Adrenal gland (tissue), 12 donors: ENCODE data around the gene PRKCH. TPM values are rescaled to one million over a fixed set of nuclear protein-coding genes. Genes with fewer than 3 reads are reported as not detected.

ENCODE experiments used
- DNase-seq, 7 donors: peaks; one replicate each; pipeline ENCODE4 v3.0.0-alpha.2; 2019 to 2020
- H3K27ac ChIP-seq, 5 donors: fragments of 200-600 bp; sonication (generic) in 4 of 5; 1 replicate in 3 of 5; 2 replicates in 2 of 5; pipeline versions ENCODE4 v1.5.1 to v1.8.0; 2016 to 2020; ENCODE audit warnings: mild to moderate bottlenecking in 1 of 5
- H3K27me3 ChIP-seq: fragments of 200-600 bp; 2 replicates; pipeline ENCODE4 v1.8.0; 2021
- H3K36me3 ChIP-seq, 2 donors: fragments of 200-600 bp; replicated peaks in 1 of 2; 1 replicate in 1 of 2; 2 replicates in 1 of 2; pipeline versions ENCODE4 v1.5.1 to v1.8.0; 2018 to 2022
- H3K4me1 ChIP-seq, 2 donors: fragments of 200-600 bp; replicated peaks in 1 of 2; 1 replicate in 1 of 2; 2 replicates in 1 of 2; pipeline versions ENCODE4 v1.5.1 to v1.8.0; 2018 to 2021
- H3K4me3 ChIP-seq, 4 donors: fragments of 200-600 bp; sonication (generic) in 3 of 4; one replicate each; pipeline ENCODE4 v1.5.1; 2016 to 2018
- H3K9me3 ChIP-seq, 3 donors: fragments of 200-600 bp; sonication (generic) in 1 of 3; replicated peaks in 1 of 3; 1 replicate in 2 of 3; 2 replicates in 1 of 3; pipeline versions ENCODE4 v1.5.1 to v1.8.0; 2016 to 2021
- POLR2A ChIP-seq, 2 donors: fragments of 450-650 bp; IDR thresholded peaks; one replicate each; pipeline ENCODE4 v1.6.1; 2017; ENCODE audit warnings: antibody characterized with exemption in 2 of 2, mild to moderate bottlenecking in 2 of 2, moderate library complexity in 1 of 2
- WGBS, 4 donors: extraction: QIAGEN DNeasy Blood & Tissue Kit in 2 of 4; methylation state at CpG; one replicate each; pipeline versions ENCODE4 v1.1.5 to v1.1.7; 2013 to 2017; 5-methylcytosine and 5-hydroxymethylcytosine counted together
- intact Hi-C, 2 donors: fragments of 100-400 bp; cut with DNase I; formaldehyde crosslinking; loops; one replicate each; pipeline versions ENCODE4 v1.14.1 to v1.15.0; 2022 to 2023
- polyA plus RNA-seq, 3 donors: library from polyadenylated mRNA; stranded (reverse); fragments of 200-250 nt in 2 of 3; fragments of 350-450 nt in 1 of 3; fragmentation: Illumina TruSeq in 1 of 3; extraction: RNeasy Lipid Tissue Mini Kit (QIAGEN cat#74804) in 1 of 3; gene quantifications; one replicate each; pipeline ENCODE4 v1.2.3, GENCODE V29; 2013 to 2014
- total RNA-seq, 9 donors: library from RNA; depleted of rRNA in 4 of 9; stranded (reverse); fragments of >200 nt in 4 of 9; fragments of 120-200 nt in 1 of 9; fragmentation: NEBNext Ultra II Directional in 1 of 9; extraction: Animal tissue kit (Norgen Biotek cat#: 25700) in 1 of 9; gene quantifications; one replicate each; pipeline versions ENCODE4 v1.1.0 to v1.2.4, GENCODE V29; 2013 to 2023
- TF ChIP-seq, protein P1 (sequence below), 6 experiments: fragments of 450-650 bp in 4 of 6; fragments of 200-600 bp in 2 of 6; sonication (generic) in 1 of 6; IDR thresholded peaks; 1 replicate in 5 of 6; 2 replicates in 1 of 6; pipeline versions ENCODE4 v1.5.1 to v1.8.0; 2016 to 2021; ENCODE audit warnings: antibody characterized with exemption in 6 of 6, mild to moderate bottlenecking in 2 of 6, moderate library complexity in 1 of 6
- donor health status: healthy with polysubstance abuse.
- donor health status: Bipolar disorder and iron deficiency.
- donor health status: DM: yes; HTN: yes; CAD: no.
- donor health status: DM: no; HTN: no; CAD: no.
- donor health status: DM: no; HTN: no; CAD: no.
- donor health status: DM: yes; HTN: yes; CAD: no.

The PRKCH gene
- total and polyA plus RNA-seq, 12 donors: 7.8 to 28.1 (median 17.0) TPM

DNA sequence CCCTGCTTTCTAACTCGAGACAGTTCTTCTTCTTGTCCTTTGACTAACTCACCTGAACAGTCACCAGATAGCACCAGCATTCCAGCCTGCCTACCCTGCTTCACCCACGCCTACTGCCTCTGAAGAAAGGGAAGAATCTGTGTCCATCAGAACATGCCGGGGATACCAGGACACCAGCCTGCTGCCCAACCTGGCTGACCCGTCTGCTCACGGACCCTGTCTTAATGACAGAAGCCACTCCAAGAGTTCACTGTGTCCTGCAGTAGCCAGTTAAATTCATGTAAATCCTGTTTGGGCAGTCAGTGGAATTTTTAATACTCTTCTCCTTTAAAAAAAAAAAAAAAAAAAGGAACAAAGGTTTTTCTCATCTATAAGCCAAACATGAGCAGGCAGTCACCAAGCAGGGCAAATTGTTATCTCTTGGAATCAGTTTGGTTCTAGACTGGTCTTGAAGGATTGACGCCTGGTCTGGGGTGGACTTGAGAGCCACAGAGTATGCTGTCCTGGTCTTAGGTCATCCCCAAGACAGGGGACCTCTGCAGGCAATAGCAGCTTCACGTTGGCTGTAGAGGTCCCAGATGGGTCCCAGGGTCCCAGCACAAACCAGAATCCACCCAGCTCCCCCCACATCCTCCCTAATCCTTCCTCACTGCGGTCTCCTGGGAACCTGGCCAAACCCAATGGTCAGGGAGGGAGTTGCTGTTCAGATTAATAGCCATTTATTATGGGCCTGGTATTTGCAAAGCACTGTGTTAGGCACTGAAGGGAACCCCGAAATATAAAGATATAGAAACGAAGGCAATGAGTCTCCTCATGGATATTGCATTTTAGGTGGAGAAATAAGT lies 192.8 kb downstream of the PRKCH start:
- TF ChIP-seq, protein P1, sequence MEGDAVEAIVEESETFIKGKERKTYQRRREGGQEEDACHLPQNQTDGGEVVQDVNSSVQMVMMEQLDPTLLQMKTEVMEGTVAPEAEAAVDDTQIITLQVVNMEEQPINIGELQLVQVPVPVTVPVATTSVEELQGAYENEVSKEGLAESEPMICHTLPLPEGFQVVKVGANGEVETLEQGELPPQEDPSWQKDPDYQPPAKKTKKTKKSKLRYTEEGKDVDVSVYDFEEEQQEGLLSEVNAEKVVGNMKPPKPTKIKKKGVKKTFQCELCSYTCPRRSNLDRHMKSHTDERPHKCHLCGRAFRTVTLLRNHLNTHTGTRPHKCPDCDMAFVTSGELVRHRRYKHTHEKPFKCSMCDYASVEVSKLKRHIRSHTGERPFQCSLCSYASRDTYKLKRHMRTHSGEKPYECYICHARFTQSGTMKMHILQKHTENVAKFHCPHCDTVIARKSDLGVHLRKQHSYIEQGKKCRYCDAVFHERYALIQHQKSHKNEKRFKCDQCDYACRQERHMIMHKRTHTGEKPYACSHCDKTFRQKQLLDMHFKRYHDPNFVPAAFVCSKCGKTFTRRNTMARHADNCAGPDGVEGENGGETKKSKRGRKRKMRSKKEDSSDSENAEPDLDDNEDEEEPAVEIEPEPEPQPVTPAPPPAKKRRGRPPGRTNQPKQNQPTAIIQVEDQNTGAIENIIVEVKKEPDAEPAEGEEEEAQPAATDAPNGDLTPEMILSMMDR (IDR thresholded peaks at IDR 0.05): no peak
- no peak for TF ChIP-seq POLR2A (IDR thresholded peaks at IDR 0.05)
- Histone ChIP-seq H3K4me1 (peaks cover 43 to 75% of the 10 kb centered on the region in 2 donors), H3K9me3 (no peaks in the 10 kb centered on the region), H3K36me3 (no peaks in the 10 kb centered on the region), H3K4me3 (no peak overlapping the region), H3K27ac (peak overlapping the region in 2 of 5 donors; percentile 35 to 55), H3K27me3 (no peaks in the 10 kb centered on the region)
- DNase-seq: peak in 2 of 7 donors; percentile 49 to 54
- intact Hi-C loops: no loop called here
- 65 to 75% (median 72%) methylated on average over 10 of the region's 10 CpGs for WGBS, 4 donors

DNA sequence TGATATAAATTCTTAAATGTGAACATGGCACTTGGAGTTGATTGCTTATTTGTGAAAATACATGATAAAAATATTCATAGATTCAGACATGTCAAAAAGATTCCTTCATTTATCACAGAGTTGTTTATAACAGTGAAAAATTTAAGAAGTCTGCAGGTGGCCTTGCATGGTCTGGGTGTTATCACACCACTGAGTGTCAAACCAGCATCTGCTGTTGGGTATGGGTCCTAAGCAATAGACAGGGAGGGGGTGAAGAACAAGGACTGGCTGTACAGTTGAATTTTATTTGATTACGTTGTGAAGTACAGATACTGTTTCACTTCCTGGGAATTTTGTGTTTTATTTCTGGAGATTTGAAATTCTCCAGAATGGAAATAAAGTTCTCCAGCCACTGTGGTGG lies 193.5 kb downstream of the PRKCH start:
- TF ChIP-seq POLR2A (IDR thresholded peaks at IDR 0.05): no peak
- TF ChIP-seq, protein P1 (IDR thresholded peaks at IDR 0.05): no peak
- intact Hi-C loops: no loop called here
- no peaks in the 10 kb centered on the region for H3K27me3 ChIP-seq
- WGBS, 4 donors: 71 to 88% (median 86%) methylated on average over 1 of the region's 1 CpG
- no peaks in the 10 kb centered on the region for H3K36me3 ChIP-seq
- H3K27ac ChIP-seq: no peak overlapping the region
- H3K9me3 ChIP-seq: no peaks in the 10 kb centered on the region
- no peak overlapping the region for H3K4me3 ChIP-seq
- no peak for DNase-seq
- peaks cover 43 to 75% of the 10 kb centered on the region in 2 donors for H3K4me1 ChIP-seq

DNA sequence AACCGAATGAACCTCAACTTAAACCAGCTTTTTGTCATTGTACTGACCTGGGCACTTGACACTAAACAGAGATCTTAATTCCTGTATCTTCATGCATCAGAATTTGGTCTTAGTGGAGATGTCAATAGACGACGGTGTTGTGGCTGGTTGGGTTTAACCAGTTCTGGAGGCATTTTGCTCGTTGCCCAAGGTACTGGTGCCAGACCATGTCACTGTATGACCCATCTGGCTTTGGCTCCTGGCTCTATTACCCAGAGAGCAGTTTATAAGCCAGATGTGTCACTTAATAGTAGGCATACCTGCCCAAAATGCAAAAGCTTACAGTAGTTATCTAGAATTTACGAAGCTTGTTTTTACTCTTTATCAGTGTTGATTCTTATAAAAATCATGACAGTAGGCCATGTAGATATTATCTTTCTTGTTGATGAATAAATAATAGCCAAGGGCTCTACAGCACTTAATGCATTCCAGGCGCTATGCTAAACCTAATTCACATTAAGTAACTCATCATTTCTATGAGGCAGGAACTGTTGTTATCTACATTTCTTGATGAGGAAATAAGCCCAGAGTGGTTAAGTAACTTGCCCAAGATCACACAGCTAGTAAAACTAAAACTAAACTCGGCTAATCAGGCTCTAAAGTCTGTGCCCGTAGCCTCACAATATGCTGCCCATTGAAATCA lies 194.2 kb downstream of the PRKCH start:
- no peak for DNase-seq
- H3K27me3 ChIP-seq: no peaks in the 10 kb centered on the region
- H3K4me3 ChIP-seq: no peak overlapping the region
- no peaks in the 10 kb centered on the region for H3K36me3 ChIP-seq
- no peak for TF ChIP-seq POLR2A (IDR thresholded peaks at IDR 0.05)
- TF ChIP-seq, protein P1 (IDR thresholded peaks at IDR 0.05): no peak
- no peaks in the 10 kb centered on the region for H3K9me3 ChIP-seq
- 84 to 97% (median 94%) methylated on average over 8 of the region's 8 CpGs for WGBS, 4 donors
- peaks cover 43 to 75% of the 10 kb centered on the region in 2 donors for H3K4me1 ChIP-seq
- no peak overlapping the region for H3K27ac ChIP-seq
- intact Hi-C loops: no loop called here

DNA sequence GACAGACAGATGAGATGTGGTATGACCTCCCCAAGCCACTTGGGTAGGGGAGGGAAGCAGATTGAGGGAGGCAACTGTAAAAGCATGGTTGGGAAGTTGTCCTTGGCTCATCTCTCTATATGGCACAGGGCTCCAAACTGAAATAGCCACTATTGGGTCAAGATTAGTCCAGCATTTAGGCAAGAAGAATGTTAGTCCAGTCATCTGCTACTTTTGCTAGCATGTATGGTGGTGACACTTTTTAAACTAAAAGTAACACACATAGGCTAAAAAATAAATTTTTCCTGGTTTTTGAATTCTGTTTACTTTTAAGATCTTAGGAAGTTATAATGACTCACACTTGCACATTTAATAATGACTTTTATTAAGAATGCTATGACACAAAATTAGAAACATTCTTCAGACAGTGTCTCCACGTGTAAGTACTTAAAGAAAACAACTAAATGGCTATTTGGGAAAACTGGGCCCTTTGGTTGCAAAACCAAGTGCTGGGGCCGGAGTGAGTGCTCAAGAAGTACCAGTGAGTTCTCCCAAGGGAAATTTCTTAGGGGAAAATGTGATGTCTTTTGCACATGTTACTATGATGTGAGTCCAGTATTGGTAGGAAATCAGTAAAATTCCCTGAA lies 194.9 kb downstream of the PRKCH start:
- DNase-seq: no peak
- peak overlapping the region in 2 of 5 donors; percentile 67 to 73 for H3K27ac ChIP-seq
- TF ChIP-seq POLR2A (IDR thresholded peaks at IDR 0.05): no peak
- TF ChIP-seq, protein P1 (IDR thresholded peaks at IDR 0.05): no peak
- H3K36me3 ChIP-seq: no peaks in the 10 kb centered on the region
- H3K4me1 ChIP-seq: peaks cover 41 to 71% of the 10 kb centered on the region in 2 donors
- no peak overlapping the region for H3K4me3 ChIP-seq
- WGBS, 4 donors: 42 to 71% (median 56%) methylated on average over 2 of the region's 2 CpGs
- intact Hi-C loops: no loop called here
- H3K9me3 ChIP-seq: no peaks in the 10 kb centered on the region
- H3K27me3 ChIP-seq: no peaks in the 10 kb centered on the region
